Measurements from ENCODE around the gene STK4. TPM values are rescaled to one million over a fixed set of nuclear protein-coding genes. Genes with fewer than 3 reads are reported as not detected.
A peak's percentile ranks its signal among the peaks of the same experiment; 100 is the strongest.

STK4 gene
- total RNA-seq, 6 experiments from 2014 or later: 34.3 to 46.6 (median 36.6) TPM

GRCh38 chr20:45077559-45077958 is 111.2 kb downstream of the STK4 start:
- Mint-ChIP-seq H3K27ac (no peak overlapping the region), H3K36me3 (ENCODE audit: low read depth) (peaks cover 9% of the 10 kb centered on the region)
- no peak for TF ChIP-seq CTCF (IDR thresholded peaks at IDR 0.05)

GRCh38 chr20:45080867-45081624 is 114.7 kb downstream of the STK4 start:
- peaks cover 21% of the 10 kb centered on the region for H3K4me1 Mint-ChIP-seq (ENCODE audit: low read depth)
- H3K4me3 Mint-ChIP-seq: no peak overlapping the region; the same call in 1 of the 2 replicates
- H3K27me3 Mint-ChIP-seq (ENCODE audit: insufficient read depth): no peaks in the 10 kb centered on the region
- no peak for DNase-seq
- peak; percentile 80 for TF ChIP-seq CTCF (IDR thresholded peaks at IDR 0.05)
- peaks cover 33% of the 10 kb centered on the region for H3K36me3 Mint-ChIP-seq (ENCODE audit: low read depth)
- H3K9me3 Mint-ChIP-seq: no peaks in the 10 kb centered on the region
- H3K27ac Mint-ChIP-seq: peak overlapping the region; percentile 11; the same call in 1 of the 2 replicates

More at GRCh38 chr20:45077559-45077958, 111.2 kb downstream of the STK4 start:
- Mint-ChIP-seq H3K4me1 (ENCODE audit: low read depth) (peaks cover 12% of the 10 kb centered on the region), H3K4me3 (no peak overlapping the region), H3K27me3 (ENCODE audit: insufficient read depth) (no peaks in the 10 kb centered on the region; the same call in 1 of the 2 replicates), H3K9me3 (no peaks in the 10 kb centered on the region)
- DNase-seq: no peak

- no peak overlapping the region for H3K4me3 Mint-ChIP-seq
- TF ChIP-seq CTCF (IDR thresholded peaks at IDR 0.05): no peak
- no peak for DNase-seq
- no peaks in the 10 kb centered on the region for H3K27me3 Mint-ChIP-seq (ENCODE audit: insufficient read depth)
- peaks cover 35% of the 10 kb centered on the region for H3K4me1 Mint-ChIP-seq (ENCODE audit: low read depth)
- H3K36me3 Mint-ChIP-seq (ENCODE audit: low read depth): peaks cover 42% of the 10 kb centered on the region
- H3K9me3 Mint-ChIP-seq: no peaks in the 10 kb centered on the region
- H3K27ac Mint-ChIP-seq: no peak overlapping the region
Observed at GRCh38 chr20:45082468-45082867, 116.2 kb downstream of the STK4 start.

- no peaks in the 10 kb centered on the region for H3K9me3 Mint-ChIP-seq
- DNase-seq: no peak
- peaks cover 42% of the 10 kb centered on the region for H3K36me3 Mint-ChIP-seq (ENCODE audit: low read depth)
- no peak overlapping the region for H3K27ac Mint-ChIP-seq
- H3K27me3 Mint-ChIP-seq (ENCODE audit: insufficient read depth): no peaks in the 10 kb centered on the region
- peaks cover 41% of the 10 kb centered on the region for H3K4me1 Mint-ChIP-seq (ENCODE audit: low read depth)
- H3K4me3 Mint-ChIP-seq: no peak overlapping the region; the same call in 1 of the 2 replicates
- no peak for TF ChIP-seq CTCF (IDR thresholded peaks at IDR 0.05)
Observed at GRCh38 chr20:45083127-45083526, 116.8 kb downstream of the STK4 start.

- Mint-ChIP-seq H3K9me3 (no peaks in the 10 kb centered on the region), H3K4me1 (ENCODE audit: low read depth) (peaks cover 63% of the 10 kb centered on the region), H3K27me3 (ENCODE audit: insufficient read depth) (no peaks in the 10 kb centered on the region), H3K27ac (no peak overlapping the region), H3K36me3 (ENCODE audit: low read depth) (peaks cover 42% of the 10 kb centered on the region), H3K4me3 (no peak overlapping the region)
- TF ChIP-seq CTCF (IDR thresholded peaks at IDR 0.05): no peak
- no peak for DNase-seq
Observed at GRCh38 chr20:45085289-45085688, 119.0 kb downstream of the STK4 start.

Measured in HFFc6 (cell line).